Right lobe of liver (tissue), 4 donors: ENCODE results near the gene SYT2.

Experiments
- POLR2A ChIP-seq: fragments of 450-650 bp; IDR thresholded peaks from one replicate; pipeline ENCODE4 v1.6.1; 2017; ENCODE audit warnings: antibody characterized with exemption, mild to moderate bottlenecking
- TF ChIP-seq, protein P1 (sequence below), 4 donors: fragments of 200-600 bp in 3 of 4; fragments of 450-650 bp in 1 of 4; IDR thresholded peaks; one replicate each; pipeline versions ENCODE4 v1.5.1 to v1.8.0; 2016 to 2022; ENCODE audit warnings: antibody characterized with exemption in 4 of 4, mild to moderate bottlenecking in 2 of 4
- donor health status: DM: no; HTN: no; CAD: no.
- donor health status: DM: no; HTN: no; CAD: no.
- donor health status: DM: no; HTN: yes; CAD: no.

DNA sequence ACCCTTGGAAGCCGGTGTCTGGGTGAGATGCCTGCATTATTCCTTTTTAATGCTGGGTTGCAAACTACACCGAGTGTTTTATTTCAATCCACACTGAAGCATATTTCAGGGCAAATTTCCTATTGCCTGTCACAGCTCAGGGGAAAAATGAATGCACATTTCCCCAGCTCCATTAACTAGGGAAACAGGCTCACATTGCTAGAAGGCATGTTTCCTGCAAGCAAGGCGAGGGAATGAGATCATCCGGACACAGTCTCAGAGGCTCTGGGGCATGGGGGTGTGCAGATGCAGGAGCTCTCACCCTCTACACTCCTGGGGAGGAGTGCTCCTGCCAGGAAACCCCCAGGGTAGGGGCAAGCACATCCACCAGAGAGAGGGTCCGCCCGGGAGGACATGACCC is 24.6 kb downstream of the SYT2 start:
- TF ChIP-seq, protein P1, sequence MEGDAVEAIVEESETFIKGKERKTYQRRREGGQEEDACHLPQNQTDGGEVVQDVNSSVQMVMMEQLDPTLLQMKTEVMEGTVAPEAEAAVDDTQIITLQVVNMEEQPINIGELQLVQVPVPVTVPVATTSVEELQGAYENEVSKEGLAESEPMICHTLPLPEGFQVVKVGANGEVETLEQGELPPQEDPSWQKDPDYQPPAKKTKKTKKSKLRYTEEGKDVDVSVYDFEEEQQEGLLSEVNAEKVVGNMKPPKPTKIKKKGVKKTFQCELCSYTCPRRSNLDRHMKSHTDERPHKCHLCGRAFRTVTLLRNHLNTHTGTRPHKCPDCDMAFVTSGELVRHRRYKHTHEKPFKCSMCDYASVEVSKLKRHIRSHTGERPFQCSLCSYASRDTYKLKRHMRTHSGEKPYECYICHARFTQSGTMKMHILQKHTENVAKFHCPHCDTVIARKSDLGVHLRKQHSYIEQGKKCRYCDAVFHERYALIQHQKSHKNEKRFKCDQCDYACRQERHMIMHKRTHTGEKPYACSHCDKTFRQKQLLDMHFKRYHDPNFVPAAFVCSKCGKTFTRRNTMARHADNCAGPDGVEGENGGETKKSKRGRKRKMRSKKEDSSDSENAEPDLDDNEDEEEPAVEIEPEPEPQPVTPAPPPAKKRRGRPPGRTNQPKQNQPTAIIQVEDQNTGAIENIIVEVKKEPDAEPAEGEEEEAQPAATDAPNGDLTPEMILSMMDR (IDR thresholded peaks at IDR 0.05) = no peak
- TF ChIP-seq POLR2A = no peak
